Rectal smooth muscle tissue (tissue), 1 donor: ENCODE results near the gene PIP4K2A.
"Not testable (repeated sequence)": the region's sequence is repeated elsewhere in the genome, so short reads cannot be mapped to it uniquely, and the experiment has no call there.

Experiments
- H3K27ac ChIP-seq: one replicate; pipeline ENCODE4 v1.7.0; 2013; ENCODE audit warnings: low read depth, low read length, inconsistent platforms
- H3K27me3 ChIP-seq: one replicate; pipeline ENCODE4 v1.7.0; 2013; ENCODE audit warnings: low read length; ENCODE audit not compliant: control insufficient read depth, insufficient read depth
- H3K36me3 ChIP-seq: one replicate; pipeline ENCODE4 v1.7.0; 2013; ENCODE audit warnings: low read length; ENCODE audit not compliant: control insufficient read depth, insufficient read depth
- H3K4me1 ChIP-seq: one replicate; pipeline ENCODE4 v1.7.0; 2013; ENCODE audit warnings: low read length; ENCODE audit not compliant: control insufficient read depth, insufficient read depth
- H3K4me3 ChIP-seq: one replicate; pipeline ENCODE4 v1.7.0; 2013; ENCODE audit warnings: low read length
- H3K9ac ChIP-seq: one replicate; pipeline ENCODE4 v1.7.0; 2013; ENCODE audit warnings: low read length

The PIP4K2A gene

DNA sequence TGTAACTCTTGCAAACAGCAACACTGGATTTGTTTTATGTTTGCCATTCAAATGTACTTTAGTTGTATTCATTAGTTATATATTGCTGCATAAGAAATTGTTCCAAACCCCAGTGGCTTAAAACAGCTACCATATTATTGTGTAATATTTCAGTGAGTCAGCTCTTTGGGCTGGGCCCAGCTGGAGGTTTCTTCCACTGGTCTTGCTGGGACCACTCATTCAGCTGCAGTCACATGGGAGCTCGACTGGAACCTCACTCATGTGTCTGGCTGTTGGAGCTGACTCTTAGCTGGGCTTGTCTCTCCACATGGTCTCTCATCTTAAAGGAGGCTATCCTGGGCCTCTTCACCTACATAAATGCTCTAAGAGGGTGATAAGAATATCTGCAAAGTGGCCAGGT is 23.2 kb upstream of the PIP4K2A start:
- no peaks in the 10 kb centered on the region for H3K36me3 ChIP-seq
- H3K4me1 ChIP-seq: no peaks in the 10 kb centered on the region
- no peaks in the 10 kb centered on the region for H3K27me3 ChIP-seq
- H3K9ac ChIP-seq: no peak overlapping the region
- H3K4me3 ChIP-seq: no peak overlapping the region
- no peak overlapping the region for H3K27ac ChIP-seq

GRCh38 chr10:22736134-22736533 is 21.8 kb upstream of the PIP4K2A start:
- no peak overlapping the region for H3K4me3 ChIP-seq
- no peaks in the 10 kb centered on the region for H3K27me3 ChIP-seq
- H3K36me3 ChIP-seq: no peaks in the 10 kb centered on the region
- no peak overlapping the region for H3K9ac ChIP-seq
- H3K27ac ChIP-seq: no peak overlapping the region
- no peaks in the 10 kb centered on the region for H3K4me1 ChIP-seq

DNA sequence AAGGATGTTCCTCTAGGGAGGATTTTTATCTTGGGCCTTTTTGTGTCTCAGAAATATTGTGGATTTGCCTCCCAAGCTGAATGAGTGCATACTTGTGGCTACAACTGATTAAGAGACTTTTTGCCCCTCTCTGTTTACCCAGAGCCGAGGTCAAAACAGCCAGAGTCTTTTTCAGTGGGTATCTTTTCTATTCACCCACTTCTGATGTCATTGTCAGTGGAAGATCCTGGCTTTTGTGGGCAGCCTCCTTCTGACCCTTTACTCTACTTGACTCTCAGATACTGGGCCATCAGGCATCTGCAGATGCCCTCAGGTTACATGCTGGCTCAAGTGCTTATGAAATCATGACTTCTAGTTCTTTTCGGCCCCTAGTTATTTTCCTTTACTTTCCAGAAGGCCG is 19.6 kb upstream of the PIP4K2A start:
- Histone ChIP-seq H3K27me3 (no peaks in the 10 kb centered on the region), H3K36me3 (no peaks in the 10 kb centered on the region), H3K9ac (no peak overlapping the region), H3K4me3 (no peak overlapping the region), H3K4me1 (no peaks in the 10 kb centered on the region), H3K27ac (no peak overlapping the region)

- Histone ChIP-seq H3K4me3 (no peak overlapping the region), H3K4me1 (no peaks in the 10 kb centered on the region), H3K27me3 (no peaks in the 10 kb centered on the region), H3K36me3 (no peaks in the 10 kb centered on the region), H3K9ac (no peak overlapping the region), H3K27ac (no peak overlapping the region)
These were observed 13.3 kb upstream of the PIP4K2A start for GRCh38 chr10:22727663-22728062.

DNA sequence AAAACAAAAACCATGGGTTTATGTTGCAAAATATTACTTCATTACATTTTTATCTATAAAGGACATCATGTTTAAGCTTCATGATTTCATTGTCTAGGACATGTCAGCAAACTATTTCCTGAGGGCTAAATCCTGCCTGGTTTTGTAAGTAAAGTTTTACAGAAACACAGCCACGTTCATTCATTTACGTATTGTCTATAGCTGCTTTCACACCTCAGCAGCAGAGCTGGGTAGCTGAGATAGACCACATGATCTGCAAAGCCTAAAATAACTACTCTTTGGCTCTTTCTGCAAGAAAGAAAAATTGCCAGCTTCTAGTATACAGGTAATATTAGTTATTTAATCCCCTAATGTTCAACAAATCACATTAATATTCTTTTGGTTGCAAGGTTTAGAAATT is 12.7 kb upstream of the PIP4K2A start:
- Histone ChIP-seq H3K36me3 (no peaks in the 10 kb centered on the region), H3K27ac (no peak overlapping the region), H3K4me1 (no peaks in the 10 kb centered on the region), H3K27me3 (no peaks in the 10 kb centered on the region), H3K9ac (no peak overlapping the region), H3K4me3 (no peak overlapping the region)

DNA sequence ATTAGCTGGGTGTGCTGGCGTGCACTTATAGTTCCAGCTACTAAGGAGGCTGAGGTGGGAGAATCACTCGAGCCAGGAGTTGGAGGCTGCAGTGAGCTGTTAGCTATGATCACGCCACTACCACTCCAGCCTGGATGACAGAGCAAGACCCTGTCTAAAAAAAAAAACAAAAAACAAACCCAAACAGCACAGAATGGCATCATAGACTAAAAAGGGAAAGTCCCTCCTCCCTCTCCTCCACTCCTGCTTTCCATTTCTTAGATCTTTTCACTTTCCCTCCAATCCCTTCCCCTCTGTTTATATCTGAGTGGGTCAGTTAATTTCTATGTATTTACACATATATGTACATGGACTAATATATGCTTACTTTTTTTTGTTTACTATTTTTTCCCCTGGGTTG is 10.4 kb upstream of the PIP4K2A start:
- no peak overlapping the region for H3K27ac ChIP-seq
- H3K27me3 ChIP-seq: no peaks in the 10 kb centered on the region
- H3K4me3 ChIP-seq: no peak overlapping the region
- H3K9ac ChIP-seq: no peak overlapping the region
- H3K4me1 ChIP-seq: no peaks in the 10 kb centered on the region
- no peaks in the 10 kb centered on the region for H3K36me3 ChIP-seq

DNA sequence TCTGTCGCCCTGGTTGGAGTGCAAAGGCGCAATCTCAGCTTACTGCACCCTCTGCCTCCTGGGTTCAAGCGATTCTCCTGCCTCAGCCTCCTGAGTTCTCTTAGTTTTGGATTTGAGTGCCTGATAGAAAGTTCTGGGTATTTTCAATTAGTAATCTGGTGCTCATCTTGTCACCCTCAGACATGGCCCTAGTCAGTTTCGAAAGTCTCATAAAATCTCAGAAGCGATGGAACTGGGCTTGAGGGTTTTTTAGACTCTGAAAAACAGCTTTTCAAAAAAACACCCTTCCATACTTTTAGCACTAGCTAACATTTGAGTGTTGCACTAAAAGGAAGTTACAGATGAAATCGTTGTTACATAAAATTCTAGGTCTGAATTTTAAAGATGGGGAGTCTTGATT is 9.4 kb upstream of the PIP4K2A start:
- H3K27ac ChIP-seq: no peak overlapping the region
- no peaks in the 10 kb centered on the region for H3K27me3 ChIP-seq
- no peak overlapping the region for H3K9ac ChIP-seq
- H3K4me1 ChIP-seq: no peaks in the 10 kb centered on the region
- H3K4me3 ChIP-seq: no peak overlapping the region
- H3K36me3 ChIP-seq: no peaks in the 10 kb centered on the region

DNA sequence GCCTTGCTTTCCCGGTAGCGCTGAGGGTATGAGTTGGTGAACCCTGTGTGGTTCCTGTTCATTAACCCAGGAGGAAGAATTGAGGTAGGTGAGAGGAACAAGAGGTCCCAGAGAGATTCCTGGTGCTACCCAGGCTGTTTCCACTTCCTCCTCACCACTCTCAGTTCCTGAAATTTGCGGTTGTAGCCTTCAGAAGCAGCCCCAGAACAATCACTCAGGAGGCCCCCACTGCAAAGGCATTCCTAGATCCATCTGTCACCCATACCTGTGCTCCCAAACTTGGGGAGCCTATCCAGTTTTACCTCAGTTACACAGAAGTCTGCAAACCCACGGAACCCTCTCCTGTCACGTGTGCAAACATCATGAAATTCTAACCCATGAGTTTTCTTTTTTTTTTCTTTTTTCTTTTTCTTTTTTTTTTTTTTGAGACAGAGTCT is 9.0 kb upstream of the PIP4K2A start:
- H3K36me3 ChIP-seq: no peaks in the 10 kb centered on the region
- H3K4me3 ChIP-seq: no peak overlapping the region
- no peak overlapping the region for H3K9ac ChIP-seq
- H3K27me3 ChIP-seq: no peaks in the 10 kb centered on the region
- no peak overlapping the region for H3K27ac ChIP-seq
- no peaks in the 10 kb centered on the region for H3K4me1 ChIP-seq

GRCh38 chr10:22722626-22723169 is 8.3 kb upstream of the PIP4K2A start:
- Histone ChIP-seq H3K27me3 (no peaks in the 10 kb centered on the region), H3K4me1 (no peaks in the 10 kb centered on the region), H3K4me3 (no peak overlapping the region), H3K27ac (no peak overlapping the region), H3K36me3 (no peaks in the 10 kb centered on the region), H3K9ac (no peak overlapping the region)

DNA sequence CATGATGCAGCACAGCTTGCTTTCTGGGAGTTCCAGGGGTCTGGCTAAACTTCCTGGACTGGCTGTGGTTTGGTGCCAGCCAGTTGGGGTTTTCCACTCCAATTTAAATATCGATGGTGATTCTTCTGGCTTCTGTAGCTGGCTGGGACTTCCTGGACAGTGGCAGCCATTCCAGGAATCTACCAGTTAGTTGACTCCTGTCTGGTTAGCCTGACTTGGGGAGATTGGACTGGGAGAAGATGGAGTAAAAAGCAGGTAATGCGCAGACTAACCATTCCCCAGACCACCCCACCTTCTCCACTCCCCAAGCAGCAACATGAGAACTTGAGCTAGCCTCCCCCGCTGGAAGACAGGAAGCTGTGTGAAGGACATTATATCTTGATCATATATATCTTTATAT is 6.3 kb upstream of the PIP4K2A start:
- Histone ChIP-seq H3K36me3 (no peaks in the 10 kb centered on the region), H3K4me3 (no peak overlapping the region), H3K27me3 (no peaks in the 10 kb centered on the region), H3K27ac (no peak overlapping the region), H3K9ac (no peak overlapping the region), H3K4me1 (no peaks in the 10 kb centered on the region)

DNA sequence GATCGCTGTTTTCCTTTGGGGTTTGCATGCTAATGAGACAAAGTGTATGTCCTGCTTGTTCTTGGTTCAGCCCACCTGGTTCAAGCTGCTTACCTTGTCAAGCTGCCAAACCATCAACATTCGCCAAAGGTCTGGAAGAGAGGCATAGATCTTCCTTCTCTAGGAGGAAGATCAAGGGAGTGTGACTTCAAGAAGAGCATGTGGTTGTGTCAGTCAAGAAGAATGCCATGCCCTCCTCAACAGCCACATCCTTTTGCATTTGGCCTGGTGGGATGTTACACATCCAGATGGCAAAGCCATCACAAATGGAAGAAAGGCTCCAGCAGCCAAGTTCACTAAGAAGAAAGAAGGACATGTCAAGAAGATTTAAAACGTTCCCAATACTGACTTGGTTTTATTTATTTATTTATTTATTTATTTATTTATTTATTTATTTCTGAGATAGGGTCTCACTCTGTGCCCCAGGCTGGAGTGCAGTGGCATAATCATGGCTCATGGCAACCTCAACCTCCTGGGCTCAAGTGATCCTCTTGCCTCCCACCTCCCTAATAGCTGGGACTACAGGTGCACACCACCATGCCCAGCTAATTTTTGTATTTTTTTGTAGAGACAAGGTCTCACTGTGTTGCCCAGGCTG is 5.1 kb upstream of the PIP4K2A start:
- Histone ChIP-seq H3K36me3 (no peaks in the 10 kb centered on the region), H3K4me1 (no peaks in the 10 kb centered on the region), H3K9ac (no peak overlapping the region), H3K27ac (no peak overlapping the region), H3K4me3 (no peak overlapping the region), H3K27me3 (no peaks in the 10 kb centered on the region)

DNA sequence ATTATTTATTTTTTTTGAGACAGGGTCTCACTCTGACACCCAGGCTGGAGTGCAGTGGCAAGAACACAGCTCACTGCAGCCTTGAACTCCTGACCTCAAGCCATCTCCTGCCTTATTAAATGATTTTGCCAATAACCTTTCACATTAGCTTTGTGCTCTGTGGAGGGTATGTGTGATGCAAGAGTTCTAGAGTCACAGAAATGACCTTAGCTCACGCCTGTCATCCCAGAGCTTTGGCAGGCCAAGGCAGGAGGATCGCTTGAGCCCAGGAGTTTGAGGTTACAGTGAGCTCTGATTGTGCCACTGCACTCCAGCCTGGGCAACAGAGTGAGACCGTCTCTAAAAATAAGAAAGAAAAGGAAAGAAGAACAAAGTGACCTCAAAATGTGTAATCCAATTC is 4.3 kb upstream of the PIP4K2A start:
- not testable (repeated sequence) for H3K4me3 ChIP-seq, H3K36me3 ChIP-seq, H3K4me1 ChIP-seq, H3K27ac ChIP-seq, H3K9ac ChIP-seq, H3K27me3 ChIP-seq

DNA sequence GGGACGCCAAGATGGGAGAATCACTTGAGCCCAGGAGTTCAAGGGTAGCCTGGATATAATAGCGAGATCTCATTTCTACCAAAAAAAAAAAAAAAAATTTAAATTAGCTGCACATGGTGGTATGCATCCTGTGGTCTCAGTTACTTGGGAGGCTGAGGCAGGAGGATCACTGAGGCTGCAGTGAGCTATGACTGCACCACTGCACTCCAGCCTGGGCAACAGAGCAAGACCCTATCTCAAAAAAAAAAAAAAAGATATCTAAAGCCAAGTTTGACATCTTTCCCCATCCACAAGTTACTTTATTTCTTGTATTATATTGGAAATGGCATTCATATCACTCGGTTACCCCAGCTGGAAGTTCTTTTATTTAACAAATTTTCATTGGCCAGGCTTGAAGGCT is 3.4 kb upstream of the PIP4K2A start:
- H3K27me3 ChIP-seq: no peaks in the 10 kb centered on the region
- no peak overlapping the region for H3K27ac ChIP-seq
- no peak overlapping the region for H3K9ac ChIP-seq
- H3K4me3 ChIP-seq: no peak overlapping the region
- H3K36me3 ChIP-seq: no peaks in the 10 kb centered on the region
- no peaks in the 10 kb centered on the region for H3K4me1 ChIP-seq
